SK-N-MC (cell line): ENCODE measurements around the gene GJC2.

Source experiments
- EZH2 ChIP-seq: fragments of 200-600 bp; sonication (generic); IDR thresholded peaks from one replicate; pipeline ENCODE4 v1.6.1; 2017; ENCODE audit warnings: antibody characterized with exemption
- POLR2AphosphoS5 ChIP-seq: IDR thresholded peaks from 2 replicates; pipeline ENCODE4 v1.6.1; 2012; ENCODE audit warnings: mild to moderate bottlenecking, low read depth, low read length, borderline replicate concordance

- no peak for TF ChIP-seq EZH2
- no peak for TF ChIP-seq POLR2AphosphoS5
Observed at GRCh38 chr1:228163776-228164519, 14.2 kb downstream of the GJC2 start.
